DOHH2 (cell line): ENCODE measurements around the gene SEPTIN10.

Experiments
- CTCF ChIP-seq: fragments of 200-600 bp; sonication (generic); IDR thresholded peaks from one replicate; pipeline ENCODE4 v1.5.1; 2014; ENCODE audit warnings: antibody characterized with exemption, mild to moderate bottlenecking, low read depth, low read length; ENCODE audit not compliant: poor library complexity, severe bottlenecking
- EZH2phosphoT487 ChIP-seq: fragments of 200-600 bp; sonication (generic); IDR thresholded peaks from 2 replicates; pipeline ENCODE4 v1.6.1; 2017; ENCODE audit warnings: borderline replicate concordance, mild to moderate bottlenecking, antibody characterized with exemption, low read length, moderate library complexity, mixed read lengths

GRCh38 chr2:109531896-109532727, 81.7 kb downstream of the SEPTIN10 start:
- TF ChIP-seq CTCF (no peak), EZH2phosphoT487 (no peak)
